ENCODE measurements around the gene TRAF5.
"Not testable (repeated sequence)": the region's sequence is repeated elsewhere in the genome, so short reads cannot be mapped to it uniquely, and the experiment has no call there.

TRAF5 gene

DNA sequence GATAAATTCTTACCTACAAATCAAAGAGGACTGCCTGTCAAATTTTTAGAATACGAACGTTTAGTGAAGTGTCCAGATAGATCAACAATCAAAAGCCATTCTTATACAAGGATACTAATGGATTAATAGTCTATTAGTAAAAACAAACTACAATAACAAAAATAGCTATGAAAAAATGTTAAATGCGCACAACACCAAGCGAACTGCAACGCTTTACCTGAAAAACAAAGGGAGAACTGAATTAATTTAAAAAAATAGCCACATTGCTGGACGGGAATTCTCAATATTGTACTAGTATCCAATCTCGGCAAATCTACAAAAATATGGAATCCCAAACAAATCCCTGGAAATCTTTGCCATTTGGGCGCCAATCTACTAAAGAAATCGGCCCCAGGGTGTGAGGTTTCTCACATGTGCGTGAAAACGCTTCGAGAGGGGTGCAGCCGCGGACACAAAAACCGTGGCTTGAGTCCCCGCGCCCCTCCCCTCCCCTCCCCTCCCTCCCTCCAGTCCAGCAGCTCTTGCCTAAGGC, 55.6 kb downstream of the TRAF5 start:
- no peak for DNase-seq

DNA sequence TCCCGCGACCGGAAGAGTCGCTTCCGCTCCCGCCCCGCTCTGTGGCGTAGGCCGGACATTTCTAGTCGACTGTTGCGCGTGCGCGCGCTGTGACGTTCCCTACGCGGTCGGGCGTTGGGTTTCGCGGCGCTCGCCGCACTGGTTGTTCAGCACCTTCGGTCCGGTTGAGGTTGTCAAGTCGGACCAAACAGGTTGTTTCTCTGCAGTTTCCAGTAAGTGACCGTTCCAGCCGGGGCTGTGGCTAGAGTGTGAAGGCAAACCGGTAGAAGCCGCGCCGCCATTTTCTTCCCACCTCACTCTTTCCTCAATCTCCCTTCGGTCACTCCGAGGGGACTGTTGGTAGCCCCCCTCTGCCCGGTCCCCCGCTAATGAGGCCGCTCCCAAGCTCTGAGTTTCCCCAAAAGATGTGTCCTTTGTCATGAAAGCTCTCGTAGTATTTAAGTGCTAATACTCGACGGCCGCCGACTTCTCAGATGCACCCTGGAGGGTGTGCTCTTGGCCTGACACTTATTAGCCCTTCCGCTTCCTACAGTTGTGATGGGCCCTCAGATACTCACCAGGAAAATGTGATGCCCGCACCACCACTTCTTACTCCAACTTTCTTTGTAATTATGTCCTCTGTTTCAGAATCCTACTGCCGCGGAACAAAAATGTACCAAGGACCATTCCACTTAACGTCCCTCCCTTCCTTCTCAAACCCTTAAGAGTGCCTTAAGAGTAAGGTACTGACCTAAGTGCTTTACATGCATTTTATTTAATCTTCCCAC, 56.3 kb downstream of the TRAF5 start:
- peak; percentile 87 for DNase-seq

DNA sequence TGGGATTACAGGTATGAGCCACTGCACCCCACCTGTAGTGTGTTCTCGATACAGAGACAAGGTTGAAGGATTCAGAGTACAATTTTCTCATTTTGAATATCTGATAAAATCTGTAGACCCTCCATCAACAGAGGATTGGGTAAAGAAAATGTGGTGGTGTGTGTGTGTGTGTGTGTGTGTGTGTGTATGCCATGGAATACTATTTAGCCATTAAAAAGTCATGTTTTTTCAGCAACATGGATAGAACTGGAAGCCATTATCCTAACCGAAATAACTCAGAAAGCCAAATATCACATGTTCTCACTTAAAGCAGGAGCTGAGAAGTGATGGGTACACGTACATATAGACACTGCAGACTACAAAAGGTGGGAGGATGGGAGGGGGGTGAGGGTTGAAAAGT, 57.9 kb downstream of the TRAF5 start:
- DNase-seq, result no peak

DNA sequence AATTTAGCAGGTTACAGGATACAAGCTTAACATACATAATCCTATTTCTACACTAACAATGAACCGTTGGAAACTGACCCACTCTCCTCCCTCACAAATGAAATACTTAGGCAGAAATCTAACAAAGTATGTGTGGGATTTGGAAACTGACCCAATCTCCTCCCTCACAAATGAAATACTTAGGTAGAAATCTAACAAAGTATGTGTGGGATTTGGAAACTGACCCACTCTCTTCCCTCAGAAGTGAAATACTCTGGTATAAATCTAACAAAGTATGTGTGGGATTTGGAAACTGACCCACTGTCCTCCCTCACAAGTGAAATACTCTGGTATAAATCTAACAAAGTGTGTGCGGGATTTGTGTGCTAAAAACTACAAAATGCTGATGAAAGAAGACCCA, 60.3 kb downstream of the TRAF5 start:
- no peak for DNase-seq

DNA sequence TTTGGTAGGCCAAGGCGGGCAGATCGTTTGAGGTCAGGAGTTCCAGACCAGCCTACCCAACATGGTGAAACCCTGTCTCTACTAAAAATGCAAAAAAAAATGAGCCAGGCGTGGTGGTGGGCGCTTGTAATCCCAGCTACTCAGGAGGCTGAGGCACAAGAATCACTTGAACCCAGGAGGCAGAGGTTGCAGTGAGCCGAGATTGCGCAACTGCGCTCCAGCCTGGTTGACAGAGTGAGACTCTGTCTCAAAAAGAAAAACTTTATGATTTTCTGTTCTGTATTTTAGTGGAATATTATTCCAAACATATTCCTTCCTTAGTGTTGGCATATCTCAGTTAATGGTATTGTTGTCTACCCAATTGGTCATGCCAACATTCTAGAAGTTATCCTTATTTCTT, 64.2 kb downstream of the TRAF5 start:
- not testable (repeated sequence) for DNase-seq

DNA sequence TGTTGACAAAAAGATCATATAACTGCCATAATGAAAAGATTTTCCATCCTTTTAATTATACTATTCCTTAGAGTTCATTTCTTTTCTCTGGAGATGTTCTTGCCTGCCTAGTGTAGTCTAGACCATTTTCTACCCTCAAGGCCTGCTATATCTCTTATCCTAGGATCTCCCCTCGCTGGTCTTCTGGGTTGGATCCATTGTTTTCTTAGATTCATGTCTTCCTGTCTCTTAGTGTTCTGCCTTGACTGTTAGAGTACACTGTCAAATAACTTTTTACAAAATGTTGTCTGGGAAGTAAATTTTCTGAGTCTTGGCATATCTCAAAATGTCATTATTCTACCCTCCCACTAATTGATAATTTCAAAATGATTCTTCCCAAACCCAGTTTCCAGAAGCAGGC, 66.6 kb downstream of the TRAF5 start:
- no peak for DNase-seq

DNA sequence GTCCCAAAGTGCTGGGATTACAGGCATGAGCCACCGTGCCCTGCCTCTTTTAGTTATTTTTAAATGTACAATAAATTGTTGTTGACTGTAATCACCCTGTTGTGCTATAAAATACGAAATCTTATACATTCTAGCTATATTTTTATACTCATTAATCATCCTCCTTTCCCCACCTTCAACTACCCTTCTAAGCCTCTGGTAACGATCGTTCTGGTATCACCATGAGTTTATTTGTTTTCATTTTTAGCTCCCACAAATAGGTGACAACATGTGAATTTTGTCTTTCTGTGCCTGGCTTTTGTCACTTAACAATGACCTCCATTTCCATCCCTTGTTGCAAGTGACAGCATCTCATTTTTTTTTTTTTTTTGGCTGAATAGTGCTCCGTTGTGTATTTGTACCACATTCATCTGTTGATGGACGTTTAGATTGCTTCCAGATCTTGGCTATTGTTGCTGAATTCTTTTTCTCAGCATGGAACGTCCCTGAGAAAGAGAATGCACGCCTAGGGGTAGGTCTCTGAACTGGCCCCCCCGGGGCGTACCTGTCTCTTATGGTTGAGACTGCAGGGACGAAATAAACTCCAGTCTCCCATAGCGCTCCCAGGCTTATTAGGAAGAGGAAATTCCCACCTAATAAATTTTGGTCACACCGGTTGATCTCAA, 71.8 kb downstream of the TRAF5 start:
- not testable (repeated sequence) for DNase-seq

DNA sequence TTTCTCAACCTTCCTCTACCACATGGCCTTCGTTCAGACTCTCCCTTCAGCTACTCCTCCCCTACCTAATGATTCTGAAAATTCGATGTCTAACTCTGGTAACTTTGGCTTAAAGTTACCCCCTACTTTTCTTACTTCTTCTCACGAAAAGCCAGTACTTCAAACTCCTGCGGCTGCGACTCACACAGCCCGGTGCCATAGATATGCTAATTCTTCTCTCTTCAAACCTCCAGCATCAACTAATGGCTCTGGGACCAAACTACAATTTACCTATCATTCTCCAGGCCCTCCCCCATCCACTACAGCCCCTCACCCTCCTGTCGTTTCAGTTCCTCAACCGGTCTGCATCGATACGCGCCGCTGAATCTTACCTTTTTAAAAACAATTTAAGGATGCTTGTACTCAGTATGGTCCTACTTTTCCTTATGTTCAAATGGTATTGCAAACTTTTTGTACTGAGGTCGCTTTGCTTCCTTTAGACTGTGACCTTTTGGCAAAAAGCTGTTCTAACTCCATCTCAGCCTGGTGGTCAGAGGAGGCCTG, 73.3 kb downstream of the TRAF5 start:
- DNase-seq, result not testable (repeated sequence)

DNA sequence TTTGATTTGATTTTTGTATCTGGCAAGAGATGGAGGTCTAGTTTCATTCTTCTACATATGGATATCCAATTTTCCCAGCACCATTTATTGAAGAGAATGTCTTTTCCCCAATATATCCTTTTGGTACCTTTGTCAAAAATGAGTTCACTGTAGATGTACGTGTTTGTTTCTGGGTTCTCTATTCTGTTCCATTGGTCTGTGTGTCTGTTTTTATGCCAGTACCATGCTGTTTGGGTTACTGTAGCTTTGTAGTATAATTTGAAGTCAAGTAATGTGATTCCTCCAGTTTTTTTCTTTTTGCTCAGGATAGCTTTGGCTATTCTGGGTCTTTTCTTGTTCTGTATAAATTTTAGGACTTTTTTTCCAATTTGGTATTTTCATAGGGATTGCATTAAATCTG, 75.1 kb downstream of the TRAF5 start:
- DNase-seq, result not testable (repeated sequence)

DNA sequence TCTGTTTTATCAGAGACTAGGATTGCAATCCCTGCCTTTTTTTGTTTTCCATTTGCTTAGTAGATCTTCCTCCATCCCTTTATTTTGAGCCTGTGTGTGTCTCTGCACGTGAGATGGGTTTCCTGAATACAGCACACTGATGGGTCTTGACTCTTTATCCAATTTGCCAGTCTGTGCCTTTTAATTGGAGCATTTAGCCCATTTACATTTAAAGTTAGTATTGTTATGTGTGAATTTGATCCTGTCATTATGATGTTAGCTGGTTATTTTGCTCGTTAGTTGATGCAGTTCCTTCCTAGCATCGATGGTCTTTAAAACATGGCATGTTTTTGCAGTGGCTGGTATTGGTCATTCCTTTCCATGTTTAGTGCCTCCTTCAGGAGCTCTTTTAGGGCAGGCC, 79.5 kb downstream of the TRAF5 start:
- not testable (repeated sequence) for DNase-seq

DNA sequence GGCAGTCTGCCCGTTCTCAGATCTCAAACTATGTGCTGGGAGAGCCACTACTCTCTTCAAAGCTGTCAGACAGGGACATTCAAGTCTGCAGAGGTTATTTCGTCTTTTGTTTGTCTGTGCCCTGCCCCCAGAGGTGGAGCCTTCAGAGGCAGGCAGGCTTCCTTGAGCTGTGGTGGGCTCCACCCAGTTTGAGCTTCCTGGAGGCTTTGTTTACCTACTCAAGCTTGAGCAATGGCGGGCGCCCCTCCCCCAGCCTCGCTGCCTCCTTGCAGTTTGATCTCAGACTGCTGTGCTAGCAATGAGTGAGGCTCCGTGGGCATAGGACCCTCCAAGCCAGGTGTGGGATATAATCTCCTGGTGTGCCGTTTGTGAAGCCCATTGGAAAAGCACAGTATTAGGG, 81.1 kb downstream of the TRAF5 start:
- DNase-seq, result not testable (repeated sequence)

DNA sequence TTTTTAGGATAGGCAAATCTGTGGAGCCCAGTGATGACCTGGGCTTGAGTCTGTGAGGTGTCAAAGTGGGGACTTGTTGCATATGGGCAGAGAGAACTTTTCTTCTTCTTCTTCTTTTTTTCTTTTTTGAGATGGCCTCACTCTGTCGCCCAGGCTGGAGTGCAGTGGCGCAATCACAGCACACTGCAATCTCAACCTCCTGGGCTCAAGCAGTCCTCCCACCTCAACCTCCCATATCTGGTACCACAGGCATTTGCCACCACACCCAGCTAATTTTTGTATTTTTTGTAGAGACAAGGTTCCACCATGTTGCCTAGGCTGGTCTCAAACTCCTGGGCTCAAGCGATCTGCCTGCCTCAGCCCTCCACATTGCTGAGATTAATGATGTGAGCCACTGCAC, 85.0 kb downstream of the TRAF5 start:
- no peak for DNase-seq

DNA sequence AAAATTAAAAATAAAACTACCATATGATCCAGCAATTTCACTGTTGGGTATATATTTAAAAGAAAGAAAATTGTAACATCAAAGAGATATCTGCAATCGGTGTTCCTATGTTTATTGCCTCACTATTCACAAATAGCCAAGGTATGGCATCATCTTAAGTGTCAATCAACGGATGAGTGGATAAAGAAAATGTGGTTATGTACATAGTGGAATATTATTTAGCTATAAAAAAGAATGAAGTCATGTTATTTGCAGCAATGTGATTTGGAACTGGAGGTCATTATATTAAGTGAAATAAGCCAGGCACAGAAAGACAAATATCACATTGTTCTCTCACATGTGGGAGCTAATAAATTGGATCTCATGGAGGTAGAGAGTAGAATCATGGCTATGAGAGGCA, 89.1 kb downstream of the TRAF5 start:
- no peak for DNase-seq

DNA sequence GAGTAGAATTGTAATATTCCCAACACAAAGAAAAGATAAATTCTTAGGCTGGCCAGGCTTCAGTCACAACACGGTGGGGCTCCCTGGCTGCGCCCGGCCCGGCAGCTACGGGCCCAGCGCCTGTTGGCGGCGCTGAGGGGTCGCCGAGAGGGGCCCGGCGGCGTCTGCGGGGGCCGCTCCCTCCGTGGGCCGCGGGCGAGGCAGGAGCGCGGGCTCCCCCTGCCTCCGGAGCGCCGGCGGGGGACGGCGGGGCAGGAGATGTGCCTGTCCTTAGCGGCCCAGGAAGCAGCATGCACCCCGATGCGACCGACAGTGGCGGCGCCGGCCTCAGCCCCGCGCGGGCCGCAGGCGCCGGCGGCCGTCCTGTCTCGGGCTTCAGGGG, 89.6 kb downstream of the TRAF5 start:
- peak; percentile 39 for DNase-seq

DNA sequence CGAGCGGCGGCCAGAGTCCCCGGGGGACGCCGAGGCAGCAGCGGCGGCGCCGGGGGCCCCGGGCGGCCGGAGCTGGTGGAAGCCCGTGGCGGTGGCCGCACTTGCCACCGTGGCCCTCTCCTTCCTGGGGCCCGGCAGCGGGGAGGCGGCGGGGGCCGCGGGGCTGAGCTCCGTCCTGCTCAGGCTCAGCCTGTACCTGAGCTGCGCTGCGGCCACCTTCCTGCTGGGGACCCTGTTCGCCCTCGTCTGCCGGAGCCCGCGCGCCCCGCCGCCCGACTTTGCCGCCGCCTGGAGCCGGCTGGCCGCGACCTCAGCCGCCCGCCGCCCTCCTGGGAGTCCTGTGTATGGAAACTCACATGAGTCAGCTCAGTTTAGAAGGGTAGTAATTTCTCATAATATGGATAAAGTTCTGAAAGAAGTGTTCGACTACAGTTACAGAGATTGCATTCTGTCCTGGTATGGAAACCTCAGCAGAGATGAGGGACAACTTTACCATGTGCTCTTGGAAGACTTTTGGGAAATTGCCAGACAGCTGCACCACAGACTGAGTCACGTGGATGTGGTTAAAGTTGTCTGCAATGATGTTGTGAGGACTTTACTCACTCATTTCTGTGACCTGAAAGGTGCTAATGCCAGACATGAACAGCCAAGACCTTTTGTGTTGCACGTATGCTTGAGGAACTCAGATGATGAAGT, 90.1 kb downstream of the TRAF5 start:
- peak; percentile 69 for DNase-seq

DNA sequence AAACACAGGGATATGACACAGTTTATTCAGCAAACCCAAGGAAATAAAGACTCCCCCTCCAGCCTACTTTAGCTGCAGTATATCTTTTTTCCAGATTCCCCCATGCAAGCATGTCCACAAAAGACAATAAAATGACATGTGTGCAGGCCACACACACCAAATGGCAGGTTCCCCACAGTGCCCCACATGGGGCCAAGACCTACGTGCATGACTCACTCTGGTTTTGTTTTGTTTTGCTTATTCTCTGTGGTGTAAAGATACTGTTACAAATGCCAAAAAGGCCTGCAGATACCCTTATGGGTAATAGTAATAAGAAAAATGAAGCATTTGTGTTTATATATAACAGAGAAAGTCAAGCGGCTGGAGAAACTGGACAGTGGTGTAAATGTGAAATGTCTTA, 93.8 kb downstream of the TRAF5 start:
- peak; percentile 14 for DNase-seq

DNA sequence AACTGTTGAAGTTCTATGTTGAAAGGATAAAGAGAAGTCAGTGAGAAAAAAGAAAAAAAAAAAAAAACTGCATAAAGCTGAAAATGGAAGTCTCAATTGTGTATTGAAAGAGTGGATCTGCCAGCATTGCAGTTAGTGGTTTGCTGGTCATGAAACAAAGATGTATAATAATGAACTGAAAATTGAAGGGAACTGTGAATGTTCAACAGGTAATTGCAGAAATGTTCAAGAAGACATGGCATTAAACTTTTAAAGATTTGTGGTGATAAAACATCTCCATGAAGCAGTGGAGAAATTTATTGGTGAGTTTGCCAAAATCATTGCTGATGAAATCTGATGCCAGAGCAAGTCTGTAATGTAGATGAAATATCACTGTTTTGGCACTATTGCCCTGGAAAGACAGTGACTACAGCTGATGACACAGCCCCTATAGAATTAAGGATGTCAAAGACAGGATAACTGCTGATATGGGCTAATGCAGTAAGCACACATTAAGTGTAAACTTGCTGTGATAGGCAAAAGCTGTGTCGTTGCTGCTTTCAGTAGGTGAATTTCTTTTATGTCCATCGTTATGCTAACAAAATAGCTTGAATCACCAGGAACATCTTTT, 94.3 kb downstream of the TRAF5 start:
- DNase-seq, result no peak

DNA sequence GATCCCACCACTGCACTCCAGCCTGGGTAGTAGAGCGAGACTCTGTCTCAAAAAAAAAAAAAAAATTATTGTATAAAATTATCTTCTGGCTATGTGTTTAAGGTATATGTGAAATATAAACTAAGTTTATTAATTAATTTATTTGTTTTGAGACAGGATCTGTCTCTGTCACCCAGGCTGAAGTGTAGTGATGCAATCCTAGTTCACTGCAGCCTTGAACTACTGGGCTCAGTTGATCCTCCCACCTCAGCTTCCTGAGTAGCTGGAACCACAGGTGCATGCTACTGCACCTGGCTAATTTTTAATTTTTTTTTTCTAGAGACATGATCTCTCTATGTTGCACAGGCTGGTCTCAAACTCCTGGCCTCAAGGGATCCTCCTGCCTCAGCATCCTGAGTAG, 97.4 kb downstream of the TRAF5 start:
- DNase-seq, result no peak

Data from stimulated activated CD4-positive, alpha-beta T cell treated with anti-CD3 and anti-CD28 coated beads, Interleukin-15, amount 100 ng/mL, for 24 hours (primary cell).